ENCODE data around the gene KISS1.

DNA sequence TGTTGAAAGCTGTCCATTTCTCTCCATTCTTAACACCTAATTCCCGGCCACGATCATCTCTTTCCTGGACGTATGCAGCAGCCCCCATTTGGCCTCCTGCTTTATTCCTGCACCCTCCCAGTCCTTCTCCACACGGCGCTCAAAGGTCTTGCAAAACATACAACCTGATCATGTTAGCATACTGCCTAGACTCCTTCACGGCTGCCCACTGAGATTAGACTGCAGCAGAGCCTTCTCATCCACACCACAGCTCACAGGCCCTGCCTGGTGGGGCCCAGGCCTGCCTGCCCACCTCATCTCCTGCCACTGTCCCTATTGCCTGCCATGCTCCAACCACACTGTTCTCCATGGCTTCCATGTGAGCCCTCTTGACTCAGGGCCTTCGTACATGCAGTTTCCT, 14.8 kb upstream of the KISS1 start:
- TF ChIP-seq, protein P1, sequence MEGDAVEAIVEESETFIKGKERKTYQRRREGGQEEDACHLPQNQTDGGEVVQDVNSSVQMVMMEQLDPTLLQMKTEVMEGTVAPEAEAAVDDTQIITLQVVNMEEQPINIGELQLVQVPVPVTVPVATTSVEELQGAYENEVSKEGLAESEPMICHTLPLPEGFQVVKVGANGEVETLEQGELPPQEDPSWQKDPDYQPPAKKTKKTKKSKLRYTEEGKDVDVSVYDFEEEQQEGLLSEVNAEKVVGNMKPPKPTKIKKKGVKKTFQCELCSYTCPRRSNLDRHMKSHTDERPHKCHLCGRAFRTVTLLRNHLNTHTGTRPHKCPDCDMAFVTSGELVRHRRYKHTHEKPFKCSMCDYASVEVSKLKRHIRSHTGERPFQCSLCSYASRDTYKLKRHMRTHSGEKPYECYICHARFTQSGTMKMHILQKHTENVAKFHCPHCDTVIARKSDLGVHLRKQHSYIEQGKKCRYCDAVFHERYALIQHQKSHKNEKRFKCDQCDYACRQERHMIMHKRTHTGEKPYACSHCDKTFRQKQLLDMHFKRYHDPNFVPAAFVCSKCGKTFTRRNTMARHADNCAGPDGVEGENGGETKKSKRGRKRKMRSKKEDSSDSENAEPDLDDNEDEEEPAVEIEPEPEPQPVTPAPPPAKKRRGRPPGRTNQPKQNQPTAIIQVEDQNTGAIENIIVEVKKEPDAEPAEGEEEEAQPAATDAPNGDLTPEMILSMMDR (IDR thresholded peaks at IDR 0.05; ENCODE audit: low read length): no peak
- no peak for TF ChIP-seq EZH2 (IDR thresholded peaks at IDR 0.05; ENCODE audit: borderline replicate concordance, low read length)

Data from OCI-LY1 (cell line).